Measurements from ENCODE around the gene MRPL11.

Gene MRPL11

GRCh38 chr11:66429983-66430602 is 8.6 kb downstream of the MRPL11 start:
- Histone ChIP-seq H3K79me2 (ENCODE audit: control insufficient read depth, insufficient read depth, low read length, unreplicated experiment) (no peaks in the 10 kb centered on the region), H3K4me1 (ENCODE audit: control insufficient read depth, insufficient read depth, low read length, unreplicated experiment) (no peaks in the 10 kb centered on the region), H3K36me3 (ENCODE audit: insufficient read depth, low read length) (peaks cover 2% of the 10 kb centered on the region; the same call in 1 of the 2 replicates), H3K27ac (ENCODE audit: low read depth, low read length) (no peak overlapping the region), H3K27me3 (ENCODE audit: insufficient read depth, low read length) (0 out of 2 replicates have a peak, but pooled peaks cover 1% of the 10 kb centered on the region), H2AFZ (ENCODE audit: low read length, unreplicated experiment) (no peak overlapping the region), H3K4me3 (ENCODE audit: low read depth, low read length) (no peak overlapping the region)

GRCh38 chr11:66428933-66429332 is 9.7 kb downstream of the MRPL11 start:
- Histone ChIP-seq H3K27ac (ENCODE audit: low read depth, low read length) (no peak overlapping the region), H3K36me3 (ENCODE audit: insufficient read depth, low read length) (no peaks in the 10 kb centered on the region), H3K4me1 (ENCODE audit: control insufficient read depth, insufficient read depth, low read length, unreplicated experiment) (no peaks in the 10 kb centered on the region), H3K4me3 (ENCODE audit: low read depth, low read length) (no peak overlapping the region), H3K79me2 (ENCODE audit: control insufficient read depth, insufficient read depth, low read length, unreplicated experiment) (no peaks in the 10 kb centered on the region), H2AFZ (ENCODE audit: low read length, unreplicated experiment) (no peak overlapping the region), H3K27me3 (ENCODE audit: insufficient read depth, low read length) (0 out of 2 replicates have a peak, but pooled peaks cover 6% of the 10 kb centered on the region)

GRCh38 chr11:66426314-66426713 is 12.3 kb downstream of the MRPL11 start:
- no peak overlapping the region for H3K27ac ChIP-seq (ENCODE audit: low read depth, low read length)
- no peaks in the 10 kb centered on the region for H3K36me3 ChIP-seq (ENCODE audit: insufficient read depth, low read length)
- no peak overlapping the region for H3K4me3 ChIP-seq (ENCODE audit: low read depth, low read length)
- no peak overlapping the region for H2AFZ ChIP-seq (ENCODE audit: low read length, unreplicated experiment)
- H3K4me1 ChIP-seq (ENCODE audit: control insufficient read depth, insufficient read depth, low read length, unreplicated experiment), result no peaks in the 10 kb centered on the region
- H3K79me2 ChIP-seq (ENCODE audit: control insufficient read depth, insufficient read depth, low read length, unreplicated experiment), result no peaks in the 10 kb centered on the region
- 0 out of 2 replicates have a peak, but pooled peaks cover 7% of the 10 kb centered on the region for H3K27me3 ChIP-seq (ENCODE audit: insufficient read depth, low read length)

GRCh38 chr11:66421492-66422205 is 17.0 kb downstream of the MRPL11 start:
- no peaks in the 10 kb centered on the region for H3K79me2 ChIP-seq (ENCODE audit: control insufficient read depth, insufficient read depth, low read length, unreplicated experiment)
- no peaks in the 10 kb centered on the region for H3K36me3 ChIP-seq (ENCODE audit: insufficient read depth, low read length)
- H3K27ac ChIP-seq (ENCODE audit: low read depth, low read length), result no peak overlapping the region
- H2AFZ ChIP-seq (ENCODE audit: low read length, unreplicated experiment), result no peak overlapping the region
- H3K4me1 ChIP-seq (ENCODE audit: control insufficient read depth, insufficient read depth, low read length, unreplicated experiment), result peaks cover 13% of the 10 kb centered on the region
- H3K4me3 ChIP-seq (ENCODE audit: low read depth, low read length), result no peak overlapping the region
- H3K27me3 ChIP-seq (ENCODE audit: insufficient read depth, low read length), result peaks cover 33% of the 10 kb centered on the region

GRCh38 chr11:66420671-66421476 is 17.8 kb downstream of the MRPL11 start, which contains the start of gene NPAS4:
Gene NPAS4 (plus strand): TSS chr11:66421035. CDS start chr11:66421180, 145 bp downstream.
- Histone ChIP-seq H3K27me3 (ENCODE audit: insufficient read depth, low read length) (peaks cover 33% of the 10 kb centered on the region), H3K4me1 (ENCODE audit: control insufficient read depth, insufficient read depth, low read length, unreplicated experiment) (peaks cover 13% of the 10 kb centered on the region), H2AFZ (ENCODE audit: low read length, unreplicated experiment) (no peak within 1 kb of the TSS), H3K79me2 (ENCODE audit: control insufficient read depth, insufficient read depth, low read length, unreplicated experiment) (no peaks in the 10 kb centered on the region), H3K4me3 (ENCODE audit: low read depth, low read length) (no peak within 1 kb of the TSS), H3K36me3 (ENCODE audit: insufficient read depth, low read length) (no peaks in the 10 kb centered on the region), H3K27ac (ENCODE audit: low read depth, low read length) (no peak within 1 kb of the TSS)

GRCh38 chr11:66419825-66420224 is 18.8 kb downstream of the MRPL11 start:
- Histone ChIP-seq H3K27ac (ENCODE audit: low read depth, low read length) (no peak overlapping the region), H3K27me3 (ENCODE audit: insufficient read depth, low read length) (peaks cover 38% of the 10 kb centered on the region), H3K4me3 (ENCODE audit: low read depth, low read length) (no peak overlapping the region)

GRCh38 chr11:66418986-66419308 is 19.7 kb downstream of the MRPL11 start:
- Histone ChIP-seq H3K27ac (ENCODE audit: low read depth, low read length) (no peak overlapping the region), H3K4me3 (ENCODE audit: low read depth, low read length) (no peak overlapping the region), H3K27me3 (ENCODE audit: insufficient read depth, low read length) (peaks cover 45% of the 10 kb centered on the region), H3K79me2 (ENCODE audit: control insufficient read depth, insufficient read depth, low read length, unreplicated experiment) (no peaks in the 10 kb centered on the region), H3K4me1 (ENCODE audit: control insufficient read depth, insufficient read depth, low read length, unreplicated experiment) (peaks cover 13% of the 10 kb centered on the region), H2AFZ (ENCODE audit: low read length, unreplicated experiment) (no peak overlapping the region), H3K36me3 (ENCODE audit: insufficient read depth, low read length) (no peaks in the 10 kb centered on the region)

More at GRCh38 chr11:66419825-66420224, 18.8 kb downstream of the MRPL11 start:
- H3K79me2 ChIP-seq (ENCODE audit: control insufficient read depth, insufficient read depth, low read length, unreplicated experiment), result no peaks in the 10 kb centered on the region
- H2AFZ ChIP-seq (ENCODE audit: low read length, unreplicated experiment), result no peak overlapping the region
- H3K4me1 ChIP-seq (ENCODE audit: control insufficient read depth, insufficient read depth, low read length, unreplicated experiment), result peaks cover 13% of the 10 kb centered on the region
- H3K36me3 ChIP-seq (ENCODE audit: insufficient read depth, low read length), result no peaks in the 10 kb centered on the region

- Histone ChIP-seq H3K36me3 (ENCODE audit: insufficient read depth, low read length) (no peaks in the 10 kb centered on the region), H3K27ac (ENCODE audit: low read depth, low read length) (peak overlapping the region; percentile 42; the same call in 1 of the 2 replicates), H3K79me2 (ENCODE audit: control insufficient read depth, insufficient read depth, low read length, unreplicated experiment) (no peaks in the 10 kb centered on the region), H2AFZ (ENCODE audit: low read length, unreplicated experiment) (no peak overlapping the region), H3K27me3 (ENCODE audit: insufficient read depth, low read length) (peaks cover 47% of the 10 kb centered on the region), H3K4me3 (ENCODE audit: low read depth, low read length) (no peak overlapping the region), H3K4me1 (ENCODE audit: control insufficient read depth, insufficient read depth, low read length, unreplicated experiment) (peaks cover 13% of the 10 kb centered on the region)
Measured at GRCh38 chr11:66418168-66418985, 20.3 kb downstream of the MRPL11 start.

- no peak overlapping the region for H2AFZ ChIP-seq (ENCODE audit: low read length, unreplicated experiment)
- no peak overlapping the region for H3K27ac ChIP-seq (ENCODE audit: low read depth, low read length)
- H3K79me2 ChIP-seq (ENCODE audit: control insufficient read depth, insufficient read depth, low read length, unreplicated experiment), result no peaks in the 10 kb centered on the region
- peaks cover 13% of the 10 kb centered on the region for H3K4me1 ChIP-seq (ENCODE audit: control insufficient read depth, insufficient read depth, low read length, unreplicated experiment)
- no peak overlapping the region for H3K4me3 ChIP-seq (ENCODE audit: low read depth, low read length)
- no peaks in the 10 kb centered on the region for H3K36me3 ChIP-seq (ENCODE audit: insufficient read depth, low read length)
- H3K27me3 ChIP-seq (ENCODE audit: insufficient read depth, low read length), result peaks cover 47% of the 10 kb centered on the region
Measured at GRCh38 chr11:66417000-66417399, 21.6 kb downstream of the MRPL11 start.

GRCh38 chr11:66415423-66415822 is 23.2 kb downstream of the MRPL11 start:
- Histone ChIP-seq H3K4me1 (ENCODE audit: control insufficient read depth, insufficient read depth, low read length, unreplicated experiment) (peaks cover 13% of the 10 kb centered on the region), H3K4me3 (ENCODE audit: low read depth, low read length) (no peak overlapping the region), H2AFZ (ENCODE audit: low read length, unreplicated experiment) (no peak overlapping the region), H3K79me2 (ENCODE audit: control insufficient read depth, insufficient read depth, low read length, unreplicated experiment) (no peaks in the 10 kb centered on the region), H3K27me3 (ENCODE audit: insufficient read depth, low read length) (peaks cover 37% of the 10 kb centered on the region), H3K36me3 (ENCODE audit: insufficient read depth, low read length) (no peaks in the 10 kb centered on the region), H3K27ac (ENCODE audit: low read depth, low read length) (no peak overlapping the region)
